H9 (cell line): ENCODE measurements around the gene SMAD6. TPM values are rescaled to one million over a fixed set of nuclear protein-coding genes. Genes with fewer than 3 reads are reported as not detected.

Experiments used
- DNase-seq: peaks from one replicate; pipeline ENCODE4 v3.0.0-alpha.2; 2017
- H2AFZ ChIP-seq: one replicate; pipeline ENCODE4 v1.6.1; 2013; ENCODE audit warnings: mild to moderate bottlenecking, low read length, control low read depth, moderate library complexity
- H2AK5ac ChIP-seq: 2 replicates; pipeline ENCODE4 v1.6.1; 2013; ENCODE audit warnings: low read length, control low read depth, mixed read lengths; ENCODE audit not compliant: insufficient read length
- H2BK120ac ChIP-seq: one replicate; pipeline ENCODE4 v1.6.1; 2013; ENCODE audit warnings: low read depth, mild to moderate bottlenecking, low read length, control low read depth, inconsistent platforms; ENCODE audit not compliant: poor library complexity, severe bottlenecking
- H2BK12ac ChIP-seq: 2 replicates; pipeline ENCODE4 v1.6.1; 2013; ENCODE audit warnings: low read length, control low read depth, mixed read lengths, low read depth; ENCODE audit not compliant: insufficient read length
- H2BK15ac ChIP-seq: 2 replicates; pipeline ENCODE4 v1.6.1; 2013; ENCODE audit warnings: low read depth, low read length, control low read depth
- H2BK20ac ChIP-seq: one replicate; pipeline ENCODE4 v1.6.1; 2013; ENCODE audit warnings: low read depth, mild to moderate bottlenecking, low read length, control low read depth, inconsistent platforms; ENCODE audit not compliant: poor library complexity, severe bottlenecking
- H2BK5ac ChIP-seq: 2 replicates; pipeline ENCODE4 v1.6.1; 2013; ENCODE audit warnings: low read length, control low read depth, mixed read lengths; ENCODE audit not compliant: insufficient read length
- H3K14ac ChIP-seq: 2 replicates; pipeline ENCODE4 v1.6.1; 2013; ENCODE audit warnings: low read length, control low read depth; ENCODE audit not compliant: insufficient read depth
- H3K18ac ChIP-seq: 2 replicates; pipeline ENCODE4 v1.6.1; 2013; ENCODE audit warnings: low read depth, mild to moderate bottlenecking, mixed read lengths, low read length, control low read depth; ENCODE audit not compliant: insufficient read length
- H3K23ac ChIP-seq: 2 replicates; pipeline ENCODE4 v1.6.1; 2013; ENCODE audit warnings: low read length, control low read depth, mixed read lengths, low read depth; ENCODE audit not compliant: insufficient read length
- H3K23me2 ChIP-seq: 2 replicates; pipeline ENCODE4 v1.6.1; 2013; ENCODE audit warnings: low read depth, mild to moderate bottlenecking, mixed read lengths, low read length, control low read depth; ENCODE audit not compliant: insufficient read length, poor library complexity, severe bottlenecking
- H3K27ac ChIP-seq: 2 replicates; pipeline ENCODE4 v1.5.1; 2013; ENCODE audit warnings: low read length, control low read depth, mixed read lengths, low read depth; ENCODE audit not compliant: insufficient read length
- H3K27me3 ChIP-seq: 2 replicates; pipeline ENCODE4 v1.6.1; 2013; ENCODE audit warnings: low read length, control low read depth, inconsistent platforms; ENCODE audit not compliant: insufficient read depth
- H3K4ac ChIP-seq: 2 replicates; pipeline ENCODE4 v1.6.1; 2013; ENCODE audit warnings: low read depth, mild to moderate bottlenecking, control low read depth, inconsistent platforms, low read length, moderate library complexity
- H3K4me1 ChIP-seq: 2 replicates; pipeline ENCODE4 v1.6.1; 2013; ENCODE audit warnings: low read length, control low read depth, inconsistent platforms; ENCODE audit not compliant: insufficient read depth
- H3K4me2 ChIP-seq: 2 replicates; pipeline ENCODE4 v1.6.1; 2013; ENCODE audit warnings: low read length, control low read depth, mixed read lengths; ENCODE audit not compliant: insufficient read length, insufficient read depth
- H3K56ac ChIP-seq: 2 replicates; pipeline ENCODE4 v1.6.1; 2013; ENCODE audit warnings: low read depth, mild to moderate bottlenecking, mixed read lengths, low read length, control low read depth; ENCODE audit not compliant: insufficient read length
- H3K79me1 ChIP-seq: 2 replicates; pipeline ENCODE4 v1.6.1; 2013; ENCODE audit warnings: low read depth, mild to moderate bottlenecking, moderate library complexity, low read length, control low read depth, inconsistent platforms; ENCODE audit not compliant: insufficient read depth, poor library complexity, severe bottlenecking
- H3K79me2 ChIP-seq: 2 replicates; pipeline ENCODE4 v1.6.1; 2013; ENCODE audit warnings: low read length, control low read depth, inconsistent platforms; ENCODE audit not compliant: insufficient read depth
- H3K9ac ChIP-seq: 2 replicates; pipeline ENCODE4 v1.6.1; 2013; ENCODE audit warnings: low read length, control low read depth, mixed read lengths; ENCODE audit not compliant: insufficient read length; ENCODE audit errors: extremely low read depth
- H3K9me3 ChIP-seq: one replicate; pipeline ENCODE4 v1.6.1; 2013; ENCODE audit warnings: low read depth, low read length, inconsistent platforms; ENCODE audit not compliant: control insufficient read depth
- H3T11ph ChIP-seq: one replicate; pipeline ENCODE4 v1.6.1; 2013; ENCODE audit warnings: mild to moderate bottlenecking, low read length, control low read depth, inconsistent platforms
- H4K20me1 ChIP-seq: one replicate; pipeline ENCODE4 v1.6.1; 2013; ENCODE audit not compliant: control insufficient read depth, insufficient read length, insufficient read depth
- H4K5ac ChIP-seq: 2 replicates; pipeline ENCODE4 v1.6.1; 2013; ENCODE audit warnings: low read depth, mild to moderate bottlenecking, mixed read lengths, low read length, control low read depth; ENCODE audit not compliant: insufficient read length
- H4K8ac ChIP-seq: replicated peaks from 2 replicates; pipeline ENCODE4 v1.6.1; 2013; ENCODE audit warnings: low read length, control low read depth, mixed read lengths, low read depth; ENCODE audit not compliant: insufficient read length
- H4K91ac ChIP-seq: 2 replicates; pipeline ENCODE4 v1.6.1; 2013; ENCODE audit warnings: low read depth, mild to moderate bottlenecking, moderate library complexity, mixed read lengths, low read length, control low read depth; ENCODE audit not compliant: insufficient read length
- H3K27ac Mint-ChIP-seq, 3 experiments: 2 replicates in 2 of 3; 3 replicates in 1 of 3; pipeline ENCODE4 v1.8.0; 2020 to 2021; ENCODE audit warnings: mixed read lengths in 3 of 3, mild to moderate bottlenecking in 1 of 3, moderate library complexity in 1 of 3
- H3K27me3 Mint-ChIP-seq: 2 replicates; pipeline ENCODE4 v1.8.0; 2021; ENCODE audit warnings: low read depth, mild to moderate bottlenecking, moderate library complexity, mixed read lengths
- H3K36me3 Mint-ChIP-seq, 3 experiments: 2 replicates in 2 of 3; 3 replicates in 1 of 3; pipeline ENCODE4 v1.8.0; 2020 to 2021; ENCODE audit warnings: low read depth in 3 of 3, mixed read lengths in 3 of 3; ENCODE audit not compliant: insufficient read depth in 1 of 3
- H3K4me1 Mint-ChIP-seq, 2 experiments: 2 replicates each; pipeline ENCODE4 v1.8.0; 2020; ENCODE audit warnings: mixed read lengths in 2 of 2
- H3K4me3 Mint-ChIP-seq, 2 experiments: 2 replicates in 1 of 2; 3 replicates in 1 of 2; pipeline ENCODE4 v1.8.0; 2020 to 2021; ENCODE audit warnings: mild to moderate bottlenecking in 2 of 2, mixed read lengths in 2 of 2, moderate library complexity in 1 of 2
- H3K9me3 Mint-ChIP-seq, 2 experiments: 2 replicates in 1 of 2; 3 replicates in 1 of 2; pipeline ENCODE4 v1.8.0; 2020; ENCODE audit warnings: mild to moderate bottlenecking in 2 of 2, mixed read lengths in 2 of 2, moderate library complexity in 1 of 2
- WGBS: extraction: QIAGEN DNeasy Blood & Tissue Kit; methylation state at CpG from one replicate; pipeline ENCODE4 v1.1.7; 2013; ENCODE audit warnings: missing lambda C conversion rate, low lambda C conversion rate, mixed read lengths; ENCODE audit not compliant: insufficient read length; ENCODE audit errors: extremely low coverage; 5-methylcytosine and 5-hydroxymethylcytosine counted together
- total RNA-seq: library from RNA; stranded (reverse); gene quantifications from 2 replicates; pipeline ENCODE4 v1.2.1, GENCODE V29; 2021
- TF ChIP-seq, protein P1 (sequence below): fragments of 200-600 bp; sonication (generic); conservative IDR thresholded peaks from 3 replicates; pipeline ENCODE4 v1.8.0; 2021; ENCODE audit warnings: antibody characterized with exemption, mild to moderate bottlenecking

Gene SMAD6
- total RNA-seq, 1 experiment from 2014 or later, result 6.0 TPM

DNA sequence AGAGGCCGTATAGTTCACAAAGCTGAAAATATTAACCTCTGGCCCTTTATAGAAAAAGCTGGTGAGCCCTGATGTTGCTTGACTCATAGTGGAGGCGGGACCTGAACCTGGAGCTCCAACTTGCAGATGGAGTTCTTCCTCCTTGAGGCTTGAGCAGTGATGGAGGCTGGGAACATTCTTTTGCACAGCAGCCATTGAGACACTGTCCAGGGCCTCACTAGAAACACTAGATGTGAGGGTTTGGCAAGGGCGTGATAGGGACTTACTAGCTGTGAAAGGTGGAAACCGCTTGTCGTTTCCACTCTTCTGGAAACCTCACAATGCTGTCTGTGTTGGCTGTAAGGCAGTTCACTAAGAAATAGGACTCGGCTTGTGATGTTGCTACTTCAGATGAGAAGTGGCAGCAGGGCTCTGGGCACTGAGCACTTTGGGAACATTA is 12.5 kb downstream of the SMAD6 start:
- no peak overlapping the region for H2AK5ac ChIP-seq
- H3K27me3 Mint-ChIP-seq, result no peaks in the 10 kb centered on the region
- H3K23me2 ChIP-seq, result no peaks in the 10 kb centered on the region
- H3K23ac ChIP-seq, result no peak overlapping the region
- no peaks in the 10 kb centered on the region for H3K9me3 Mint-ChIP-seq
- H3K9ac ChIP-seq, result no peak overlapping the region
- H3K4me1 ChIP-seq, result no peaks in the 10 kb centered on the region
- no peak overlapping the region for H3K56ac ChIP-seq
- H3K4me3 Mint-ChIP-seq, result no peak overlapping the region
- H3K27me3 ChIP-seq, result no peaks in the 10 kb centered on the region
- H3K79me1 ChIP-seq, result no peaks in the 10 kb centered on the region
- H3K9me3 ChIP-seq, result no peaks in the 10 kb centered on the region
- H2BK5ac ChIP-seq, result no peak overlapping the region
- H4K5ac ChIP-seq, result no peak overlapping the region
- H2BK20ac ChIP-seq, result no peak overlapping the region
- no peak overlapping the region for H3K18ac ChIP-seq
- H2BK15ac ChIP-seq, result no peak overlapping the region
- no peak overlapping the region for H4K91ac ChIP-seq
- no peak overlapping the region for H2BK12ac ChIP-seq
- peaks cover 26 to 38% of the 10 kb centered on the region in 2 experiments for H3K4me1 Mint-ChIP-seq
- no peak overlapping the region for H2BK120ac ChIP-seq
- H3K27ac ChIP-seq, result no peak overlapping the region
- no peak overlapping the region for H3K14ac ChIP-seq
- TF ChIP-seq, protein P1, sequence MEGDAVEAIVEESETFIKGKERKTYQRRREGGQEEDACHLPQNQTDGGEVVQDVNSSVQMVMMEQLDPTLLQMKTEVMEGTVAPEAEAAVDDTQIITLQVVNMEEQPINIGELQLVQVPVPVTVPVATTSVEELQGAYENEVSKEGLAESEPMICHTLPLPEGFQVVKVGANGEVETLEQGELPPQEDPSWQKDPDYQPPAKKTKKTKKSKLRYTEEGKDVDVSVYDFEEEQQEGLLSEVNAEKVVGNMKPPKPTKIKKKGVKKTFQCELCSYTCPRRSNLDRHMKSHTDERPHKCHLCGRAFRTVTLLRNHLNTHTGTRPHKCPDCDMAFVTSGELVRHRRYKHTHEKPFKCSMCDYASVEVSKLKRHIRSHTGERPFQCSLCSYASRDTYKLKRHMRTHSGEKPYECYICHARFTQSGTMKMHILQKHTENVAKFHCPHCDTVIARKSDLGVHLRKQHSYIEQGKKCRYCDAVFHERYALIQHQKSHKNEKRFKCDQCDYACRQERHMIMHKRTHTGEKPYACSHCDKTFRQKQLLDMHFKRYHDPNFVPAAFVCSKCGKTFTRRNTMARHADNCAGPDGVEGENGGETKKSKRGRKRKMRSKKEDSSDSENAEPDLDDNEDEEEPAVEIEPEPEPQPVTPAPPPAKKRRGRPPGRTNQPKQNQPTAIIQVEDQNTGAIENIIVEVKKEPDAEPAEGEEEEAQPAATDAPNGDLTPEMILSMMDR, result no peak
- H4K20me1 ChIP-seq, result no peaks in the 10 kb centered on the region
- H4K8ac ChIP-seq, result no peak overlapping the region
- H3T11ph ChIP-seq, result no peak overlapping the region
- H3K36me3 Mint-ChIP-seq, result peaks cover 4 to 24% (median 5%) of the 10 kb centered on the region in 3 experiments; a peak in 6 of 7 replicates
- no peak overlapping the region for H3K4me2 ChIP-seq
- no peak overlapping the region for H3K4ac ChIP-seq
- no peak for DNase-seq
- no CpG with 5 or more reads among the region's 6 CpGs for WGBS
- H2AFZ ChIP-seq, result no peak overlapping the region
- H3K27ac Mint-ChIP-seq, result no peak overlapping the region; a peak in 1 of 7 replicates
- no peaks in the 10 kb centered on the region for H3K79me2 ChIP-seq
